Glutamatergic neuron (in vitro differentiated cells): Measurements from ENCODE around the gene HEPACAM. TPM values are rescaled to one million over a fixed set of nuclear protein-coding genes. Genes with fewer than 3 reads are reported as not detected.

Experiments
- DNase-seq: peaks from one replicate; pipeline ENCODE4 v3.0.0; 2022
- H3K27ac Mint-ChIP-seq: one replicate; pipeline ENCODE4 v1.8.0; 2020; ENCODE audit warnings: mild to moderate bottlenecking, mixed read lengths, inconsistent platforms; ENCODE audit not compliant: unreplicated experiment
- H3K27me3 Mint-ChIP-seq: one replicate; pipeline ENCODE4 v1.8.0; 2020; ENCODE audit warnings: mild to moderate bottlenecking, moderate library complexity, mixed read lengths, inconsistent platforms; ENCODE audit not compliant: unreplicated experiment
- H3K36me3 Mint-ChIP-seq: one replicate; pipeline ENCODE4 v1.8.0; 2020; ENCODE audit warnings: mild to moderate bottlenecking, mixed read lengths, inconsistent platforms; ENCODE audit not compliant: unreplicated experiment
- H3K4me1 Mint-ChIP-seq: one replicate; pipeline ENCODE4 v1.8.0; 2020; ENCODE audit warnings: mild to moderate bottlenecking, low read depth, mixed read lengths, inconsistent platforms; ENCODE audit not compliant: unreplicated experiment
- H3K4me3 Mint-ChIP-seq: one replicate; pipeline ENCODE4 v1.8.0; 2020; ENCODE audit warnings: mild to moderate bottlenecking, mixed read lengths, inconsistent platforms; ENCODE audit not compliant: unreplicated experiment
- H3K9me3 Mint-ChIP-seq: one replicate; pipeline ENCODE4 v1.8.0; 2020; ENCODE audit warnings: mild to moderate bottlenecking, moderate library complexity, mixed read lengths, inconsistent platforms; ENCODE audit not compliant: unreplicated experiment
- long read RNA-seq: library from polyadenylated mRNA; unstranded; transcript quantifications from one replicate; pipeline ENCODE4 v2.0.0, GENCODE V29; 2020; ENCODE audit not compliant: unreplicated experiment
- total RNA-seq: library from RNA; stranded (reverse); fragmentation: NEBNext Ultra II Directional; extraction: Animal tissue kit (Norgen Biotek cat#: 25700); gene quantifications from one replicate; pipeline ENCODE4 v1.2.1, GENCODE V29; 2021; ENCODE audit not compliant: unreplicated experiment
- TF ChIP-seq, protein P1 (sequence below): fragments of 200-600 bp; sonication (generic); IDR thresholded peaks from one replicate; pipeline ENCODE4 v1.5.0; 2021; ENCODE audit not compliant: partially characterized antibody, unreplicated experiment

HEPACAM gene, protein sequence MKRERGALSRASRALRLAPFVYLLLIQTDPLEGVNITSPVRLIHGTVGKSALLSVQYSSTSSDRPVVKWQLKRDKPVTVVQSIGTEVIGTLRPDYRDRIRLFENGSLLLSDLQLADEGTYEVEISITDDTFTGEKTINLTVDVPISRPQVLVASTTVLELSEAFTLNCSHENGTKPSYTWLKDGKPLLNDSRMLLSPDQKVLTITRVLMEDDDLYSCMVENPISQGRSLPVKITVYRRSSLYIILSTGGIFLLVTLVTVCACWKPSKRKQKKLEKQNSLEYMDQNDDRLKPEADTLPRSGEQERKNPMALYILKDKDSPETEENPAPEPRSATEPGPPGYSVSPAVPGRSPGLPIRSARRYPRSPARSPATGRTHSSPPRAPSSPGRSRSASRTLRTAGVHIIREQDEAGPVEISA
- not detected for total RNA-seq
- long read RNA-seq: 0 reads

DNA sequence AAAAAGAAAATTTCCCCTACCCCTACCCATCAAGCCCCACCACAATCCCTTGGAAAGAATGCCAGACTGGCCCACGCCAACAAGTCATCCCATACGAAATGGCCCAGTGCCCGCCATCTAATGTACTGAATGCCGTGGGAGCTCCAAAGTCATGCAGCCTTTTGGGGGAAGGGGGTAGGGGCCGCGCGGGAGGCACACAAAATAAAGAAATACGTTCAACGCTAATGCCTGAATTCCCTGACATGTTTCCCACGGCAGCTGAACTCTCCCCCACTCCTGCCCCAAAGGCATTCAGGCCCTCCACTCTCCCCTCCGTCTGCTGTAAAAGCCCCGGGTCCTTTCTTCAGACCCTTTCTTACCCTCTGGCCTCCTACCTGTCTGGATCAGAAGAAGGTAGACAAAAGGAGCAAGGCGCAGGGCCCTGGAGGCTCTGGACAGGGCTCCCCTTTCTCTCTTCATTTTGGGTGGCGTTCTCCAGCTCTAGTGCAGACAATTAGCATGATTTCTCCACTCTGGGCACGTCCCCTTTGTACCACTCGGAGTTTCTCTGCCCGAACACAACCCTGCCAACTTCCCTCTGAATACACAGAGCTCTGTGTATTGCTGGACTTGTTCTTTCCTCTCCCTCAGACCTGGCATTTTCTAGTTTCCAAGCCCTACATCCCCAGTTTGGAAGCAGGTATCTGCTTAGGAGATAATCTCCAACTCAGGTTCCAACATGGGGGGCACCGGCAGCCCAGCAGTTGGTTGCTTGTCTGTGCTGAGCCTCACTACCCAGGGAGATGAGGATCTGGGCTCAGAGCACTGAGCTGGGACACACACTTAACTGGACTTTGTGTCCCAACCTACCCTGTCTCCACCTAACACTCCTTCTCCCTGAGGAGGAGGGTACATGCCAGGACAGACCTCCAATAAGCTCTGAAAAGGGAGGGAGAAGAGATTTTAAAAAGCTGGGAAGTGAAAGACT lies at the start of gene HEPACAM:
Gene HEPACAM (minus strand): TSS at position 500 of the 967 bp plus-strand sequence. CDS start 41 bp downstream, at position 459.
- Mint-ChIP-seq H3K4me3 (no peak within 1 kb of the TSS), H3K36me3 (no peaks in the 10 kb centered on the region), H3K9me3 (no peaks in the 10 kb centered on the region), H3K27ac (no peak within 1 kb of the TSS), H3K4me1 (no peaks in the 10 kb centered on the region), H3K27me3 (no peaks in the 10 kb centered on the region)
- DNase-seq: no peak
- TF ChIP-seq, protein P1, sequence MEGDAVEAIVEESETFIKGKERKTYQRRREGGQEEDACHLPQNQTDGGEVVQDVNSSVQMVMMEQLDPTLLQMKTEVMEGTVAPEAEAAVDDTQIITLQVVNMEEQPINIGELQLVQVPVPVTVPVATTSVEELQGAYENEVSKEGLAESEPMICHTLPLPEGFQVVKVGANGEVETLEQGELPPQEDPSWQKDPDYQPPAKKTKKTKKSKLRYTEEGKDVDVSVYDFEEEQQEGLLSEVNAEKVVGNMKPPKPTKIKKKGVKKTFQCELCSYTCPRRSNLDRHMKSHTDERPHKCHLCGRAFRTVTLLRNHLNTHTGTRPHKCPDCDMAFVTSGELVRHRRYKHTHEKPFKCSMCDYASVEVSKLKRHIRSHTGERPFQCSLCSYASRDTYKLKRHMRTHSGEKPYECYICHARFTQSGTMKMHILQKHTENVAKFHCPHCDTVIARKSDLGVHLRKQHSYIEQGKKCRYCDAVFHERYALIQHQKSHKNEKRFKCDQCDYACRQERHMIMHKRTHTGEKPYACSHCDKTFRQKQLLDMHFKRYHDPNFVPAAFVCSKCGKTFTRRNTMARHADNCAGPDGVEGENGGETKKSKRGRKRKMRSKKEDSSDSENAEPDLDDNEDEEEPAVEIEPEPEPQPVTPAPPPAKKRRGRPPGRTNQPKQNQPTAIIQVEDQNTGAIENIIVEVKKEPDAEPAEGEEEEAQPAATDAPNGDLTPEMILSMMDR: no peak

DNA sequence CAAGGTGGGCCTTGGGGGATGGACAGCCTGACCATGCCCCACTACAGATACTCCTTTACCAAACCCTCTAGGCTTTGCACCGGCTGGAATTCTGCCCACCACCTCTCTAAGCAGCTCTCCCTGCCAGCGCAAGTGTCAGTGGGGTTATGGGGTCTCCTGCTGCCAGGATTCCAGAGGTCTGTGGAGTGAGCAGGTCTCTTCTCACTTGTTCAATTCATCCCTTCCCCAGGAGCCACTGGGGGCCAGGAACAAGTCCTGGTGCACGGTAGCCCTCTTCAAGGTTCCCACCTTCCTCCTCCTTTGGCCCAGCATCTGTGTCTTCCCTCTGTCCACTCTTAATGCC lies 48.6 kb upstream of the HEPACAM start:
- no peaks in the 10 kb centered on the region for H3K27me3 Mint-ChIP-seq
- H3K4me1 Mint-ChIP-seq: no peaks in the 10 kb centered on the region
- no peak for DNase-seq
- no peak overlapping the region for H3K4me3 Mint-ChIP-seq
- H3K27ac Mint-ChIP-seq: no peak overlapping the region
- H3K9me3 Mint-ChIP-seq: peaks cover 7% of the 10 kb centered on the region
- TF ChIP-seq, protein P1: no peak
- peaks cover 26% of the 10 kb centered on the region for H3K36me3 Mint-ChIP-seq

DNA sequence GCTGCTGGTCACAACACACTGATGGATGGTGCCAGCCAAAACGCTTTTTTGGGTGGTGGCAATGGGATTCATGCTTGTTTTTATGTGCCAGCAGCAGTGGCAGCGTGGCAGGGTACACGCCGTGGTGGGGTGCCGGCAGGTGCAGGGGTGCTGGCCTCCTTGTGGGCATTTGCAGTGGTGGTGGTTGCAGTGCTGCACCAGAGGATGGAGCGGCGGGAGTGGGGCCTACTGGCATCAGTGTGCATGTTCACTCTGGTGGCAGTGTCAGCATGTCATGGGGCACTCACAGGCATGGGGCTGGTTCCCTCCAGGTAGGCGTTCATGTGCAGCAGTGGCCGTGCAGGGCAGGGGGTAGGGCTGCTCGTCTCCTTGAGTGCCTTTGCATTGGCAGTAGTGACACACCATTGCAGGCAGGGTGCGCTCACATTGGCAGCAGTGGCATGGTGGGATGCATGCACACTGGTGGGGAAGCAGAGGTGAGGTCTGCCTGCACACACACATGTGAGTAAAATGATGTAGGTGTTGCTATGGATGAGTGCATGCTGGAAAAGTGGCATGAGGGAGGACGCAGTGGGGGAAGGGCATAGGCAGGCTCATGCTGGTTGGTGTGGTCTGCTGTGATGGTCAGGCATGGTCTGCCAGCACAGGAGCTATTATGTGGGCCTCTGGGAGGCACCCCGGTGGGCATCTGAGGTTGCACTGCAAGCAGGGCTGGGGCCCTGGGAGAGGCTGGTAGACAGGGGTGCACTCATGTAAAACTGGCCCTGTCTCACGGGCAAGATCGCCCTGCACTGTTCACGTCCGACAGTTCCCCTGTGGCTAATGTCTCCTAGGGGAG lies 48.0 kb upstream of the HEPACAM start:
- peaks cover 27% of the 10 kb centered on the region for H3K36me3 Mint-ChIP-seq
- H3K27ac Mint-ChIP-seq: no peak overlapping the region
- TF ChIP-seq, protein P1: no peak
- no peak overlapping the region for H3K4me3 Mint-ChIP-seq
- peaks cover 7% of the 10 kb centered on the region for H3K9me3 Mint-ChIP-seq
- no peak for DNase-seq
- H3K4me1 Mint-ChIP-seq: no peaks in the 10 kb centered on the region
- H3K27me3 Mint-ChIP-seq: no peaks in the 10 kb centered on the region

DNA sequence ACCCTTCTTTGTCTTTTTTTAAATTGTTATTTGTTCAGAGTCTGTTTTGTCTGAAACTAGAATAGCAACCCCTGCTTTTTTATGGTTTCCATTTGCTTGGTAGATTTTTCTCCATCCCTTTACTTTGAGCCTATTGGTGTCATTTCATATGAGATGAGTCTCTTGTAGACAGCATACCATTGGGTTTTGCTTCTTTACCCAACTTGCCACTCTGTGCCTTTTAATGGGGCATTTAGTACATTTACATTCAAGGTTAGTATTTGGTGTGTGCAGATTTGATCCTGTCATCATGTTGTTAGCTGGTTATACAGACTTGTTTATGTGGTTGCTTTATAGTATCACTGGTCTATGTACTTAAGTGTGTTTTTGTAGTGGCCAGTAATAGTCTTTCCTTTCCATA lies 46.2 kb upstream of the HEPACAM start:
- TF ChIP-seq, protein P1: no peak
- Mint-ChIP-seq H3K4me3 (no peak overlapping the region), H3K9me3 (peaks cover 7% of the 10 kb centered on the region), H3K36me3 (peaks cover 27% of the 10 kb centered on the region), H3K27me3 (no peaks in the 10 kb centered on the region), H3K27ac (no peak overlapping the region), H3K4me1 (no peaks in the 10 kb centered on the region)
- DNase-seq: no peak
